ENCODE data around the gene SLC27A1. TPM values are rescaled to one million over a fixed set of nuclear protein-coding genes. Genes with fewer than 3 reads are reported as not detected.
A peak's percentile ranks its signal among the peaks of the same experiment; 100 is the strongest.

SLC27A1 gene
- total and polyA plus RNA-seq, 9 of the 15 experiments (the other 6 are each of a cell fraction or from before 2014, with no cell fraction given), result 0.06 to 3.0 (median 1.1) TPM

GRCh38 chr19:17470068-17470841, at the start of gene SLC27A1 (continued):
- TF ChIP-seq SMARCA4 (IDR thresholded peaks at IDR 0.05) (no peak), STAT5A (IDR thresholded peaks at IDR 0.05; ENCODE audit: borderline replicate concordance, low read length) (no peak), PHF8 (IDR thresholded peaks at IDR 0.05; ENCODE audit: borderline replicate concordance, low read length) (peak; percentile 65; the same call in 1 of the 2 replicates), ZNF584 (CRISPR knock-in tag; IDR thresholded peaks at IDR 0.05; ENCODE audit: low read depth) (no peak), PATZ1 (CRISPR knock-in tag; IDR thresholded peaks at IDR 0.05; ENCODE audit: borderline replicate concordance) (no peak), SRSF7 (optimal IDR thresholded peaks at IDR 0.05; ENCODE audit: low read depth, low read length) (no peak), PHTF2 (CRISPR knock-in tag; IDR thresholded peaks at IDR 0.05) (no peak), SIRT6 (IDR thresholded peaks at IDR 0.05; ENCODE audit: low read depth, low read length) (no peak), TRIM24 (IDR thresholded peaks at IDR 0.05) (no peak), CTCFL (IDR thresholded peaks at IDR 0.05; ENCODE audit: borderline replicate concordance, insufficient read depth, low read depth, low read length, poor library complexity, severe bottlenecking) (no peak), FOXK2 (conservative IDR thresholded peaks at IDR 0.05 in 1 of 2, IDR thresholded peaks at IDR 0.05 in 1 of 2; ENCODE audit: low read depth in 2 of 2) (peak; percentile 51 to 67; a peak in 2 of 4 replicates), ZNF589 (CRISPR knock-in tag; IDR thresholded peaks at IDR 0.05; ENCODE audit: low read depth) (no peak), ZBTB5 (IDR thresholded peaks at IDR 0.05) (no peak), MAFK (IDR thresholded peaks at IDR 0.05; ENCODE audit: low read length) (no peak), NCOA1 (IDR thresholded peaks at IDR 0.05; ENCODE audit: low read depth) (no peak), TCFL5 (CRISPR knock-in tag; conservative IDR thresholded peaks at IDR 0.05) (no peak), FOXJ2 (tag; IDR thresholded peaks at IDR 0.05) (no peak), KDM1A (IDR thresholded peaks at IDR 0.05) (no peak), E2F6 (IDR thresholded peaks at IDR 0.05; ENCODE audit: borderline replicate concordance in 1 of 2, extremely low read depth in 1 of 2, insufficient read depth in 1 of 2, insufficient read length in 1 of 2, low read depth in 1 of 2, low read length in 1 of 2, poor library complexity in 1 of 2, severe bottlenecking in 1 of 2) (peak in 1 of 2 experiments; percentile 52), POLR2H (tag; IDR thresholded peaks at IDR 0.05; ENCODE audit: low read depth) (no peak)
